ENCODE results near the gene AMACR. TPM values are rescaled to one million over a fixed set of nuclear protein-coding genes. Genes with fewer than 3 reads are reported as not detected.

The AMACR gene
- total RNA-seq, 1 donor: 15.2 TPM

GRCh38 chr5:33975852-33976251 lies 32.0 kb downstream of the AMACR start:
- no peak for TF ChIP-seq CTCF (IDR thresholded peaks at IDR 0.05; ENCODE audit: extremely low read depth, low read depth, low read length)

GRCh38 chr5:33973271-33973670 lies 34.6 kb downstream of the AMACR start:
- DNase-seq (ENCODE audit: insufficient read length, low spot score, missing footprints): no peak
- no peak for TF ChIP-seq CTCF (IDR thresholded peaks at IDR 0.05; ENCODE audit: extremely low read depth, low read depth, low read length)
- H3K4me2 ChIP-seq (ENCODE audit: insufficient read depth, low read length): no peak overlapping the region
- H3K27ac ChIP-seq (ENCODE audit: low read depth, low read length): no peak overlapping the region
- no peak overlapping the region for H2AFZ ChIP-seq (ENCODE audit: low read length)
- no peaks in the 10 kb centered on the region for H4K20me1 ChIP-seq (ENCODE audit: insufficient read depth, low read length)
- H3K36me3 ChIP-seq (ENCODE audit: insufficient read depth, low read length): no peaks in the 10 kb centered on the region
- H3K9me3 ChIP-seq (ENCODE audit: low read depth, low read length): no peaks in the 10 kb centered on the region
- H3K79me2 ChIP-seq (ENCODE audit: insufficient read depth, low read length): no peaks in the 10 kb centered on the region
- H3K4me3 ChIP-seq (ENCODE audit: insufficient read depth, low read length): no peak overlapping the region
- peaks cover 9% of the 10 kb centered on the region for H3K27me3 ChIP-seq (ENCODE audit: insufficient read depth, low read length)
- H3K4me1 ChIP-seq (ENCODE audit: insufficient read depth, low read length): no peaks in the 10 kb centered on the region

More at GRCh38 chr5:33975852-33976251, 32.0 kb downstream of the AMACR start:
- Histone ChIP-seq H2AFZ (ENCODE audit: low read length) (no peak overlapping the region), H3K4me2 (ENCODE audit: insufficient read depth, low read length) (no peak overlapping the region), H3K27me3 (ENCODE audit: insufficient read depth, low read length) (peaks cover 9% of the 10 kb centered on the region), H3K36me3 (ENCODE audit: insufficient read depth, low read length) (no peaks in the 10 kb centered on the region), H3K79me2 (ENCODE audit: insufficient read depth, low read length) (no peaks in the 10 kb centered on the region), H3K27ac (ENCODE audit: low read depth, low read length) (no peak overlapping the region), H4K20me1 (ENCODE audit: insufficient read depth, low read length) (no peaks in the 10 kb centered on the region), H3K4me3 (ENCODE audit: insufficient read depth, low read length) (no peak overlapping the region), H3K4me1 (ENCODE audit: insufficient read depth, low read length) (no peaks in the 10 kb centered on the region), H3K9me3 (ENCODE audit: low read depth, low read length) (no peaks in the 10 kb centered on the region)
- DNase-seq (ENCODE audit: insufficient read length, low spot score, missing footprints): no peak

GRCh38 chr5:33969572-33970452 lies 38.0 kb downstream of the AMACR start:
- H3K4me3 ChIP-seq (ENCODE audit: insufficient read depth, low read length): no peak overlapping the region
- H3K4me2 ChIP-seq (ENCODE audit: insufficient read depth, low read length): no peak overlapping the region
- peak; percentile 88 for DNase-seq (ENCODE audit: insufficient read length, low spot score, missing footprints)
- H3K79me2 ChIP-seq (ENCODE audit: insufficient read depth, low read length): no peaks in the 10 kb centered on the region
- TF ChIP-seq CTCF (IDR thresholded peaks at IDR 0.05; ENCODE audit: extremely low read depth, low read depth, low read length): peak; percentile 88
- H3K27ac ChIP-seq (ENCODE audit: low read depth, low read length): no peak overlapping the region
- H3K36me3 ChIP-seq (ENCODE audit: insufficient read depth, low read length): no peaks in the 10 kb centered on the region
- no peaks in the 10 kb centered on the region for H3K4me1 ChIP-seq (ENCODE audit: insufficient read depth, low read length)
- no peaks in the 10 kb centered on the region for H4K20me1 ChIP-seq (ENCODE audit: insufficient read depth, low read length)
- H3K27me3 ChIP-seq (ENCODE audit: insufficient read depth, low read length): peaks cover 6% of the 10 kb centered on the region
- peak overlapping the region; percentile 4 for H2AFZ ChIP-seq (ENCODE audit: low read length)
- H3K9me3 ChIP-seq (ENCODE audit: low read depth, low read length): no peaks in the 10 kb centered on the region

GRCh38 chr5:33968211-33969005 lies 39.4 kb downstream of the AMACR start:
- no peak overlapping the region for H2AFZ ChIP-seq (ENCODE audit: low read length)
- no peaks in the 10 kb centered on the region for H3K9me3 ChIP-seq (ENCODE audit: low read depth, low read length)
- H3K27me3 ChIP-seq (ENCODE audit: insufficient read depth, low read length): peaks cover 6% of the 10 kb centered on the region
- no peak overlapping the region for H3K4me2 ChIP-seq (ENCODE audit: insufficient read depth, low read length)
- no peaks in the 10 kb centered on the region for H4K20me1 ChIP-seq (ENCODE audit: insufficient read depth, low read length)
- H3K79me2 ChIP-seq (ENCODE audit: insufficient read depth, low read length): no peaks in the 10 kb centered on the region
- H3K4me3 ChIP-seq (ENCODE audit: insufficient read depth, low read length): no peak overlapping the region
- no peak for DNase-seq (ENCODE audit: insufficient read length, low spot score, missing footprints)
- TF ChIP-seq CTCF (IDR thresholded peaks at IDR 0.05; ENCODE audit: extremely low read depth, low read depth, low read length): no peak
- no peak overlapping the region for H3K27ac ChIP-seq (ENCODE audit: low read depth, low read length)
- no peaks in the 10 kb centered on the region for H3K4me1 ChIP-seq (ENCODE audit: insufficient read depth, low read length)
- H3K36me3 ChIP-seq (ENCODE audit: insufficient read depth, low read length): no peaks in the 10 kb centered on the region
